NCI-H1417 treated with DMSO at 0.1 percent for 48 hours (cell line): ENCODE results near the gene ARPC1A.
"Not testable (repeated sequence)": the region's sequence is repeated elsewhere in the genome, so short reads cannot be mapped to it uniquely, and the experiment has no call there.

Source experiments
- DNase-seq: peaks from one replicate; lab custom pipeline; 2025; lab: John Stamatoyannopoulos, UW

The ARPC1A gene

DNA sequence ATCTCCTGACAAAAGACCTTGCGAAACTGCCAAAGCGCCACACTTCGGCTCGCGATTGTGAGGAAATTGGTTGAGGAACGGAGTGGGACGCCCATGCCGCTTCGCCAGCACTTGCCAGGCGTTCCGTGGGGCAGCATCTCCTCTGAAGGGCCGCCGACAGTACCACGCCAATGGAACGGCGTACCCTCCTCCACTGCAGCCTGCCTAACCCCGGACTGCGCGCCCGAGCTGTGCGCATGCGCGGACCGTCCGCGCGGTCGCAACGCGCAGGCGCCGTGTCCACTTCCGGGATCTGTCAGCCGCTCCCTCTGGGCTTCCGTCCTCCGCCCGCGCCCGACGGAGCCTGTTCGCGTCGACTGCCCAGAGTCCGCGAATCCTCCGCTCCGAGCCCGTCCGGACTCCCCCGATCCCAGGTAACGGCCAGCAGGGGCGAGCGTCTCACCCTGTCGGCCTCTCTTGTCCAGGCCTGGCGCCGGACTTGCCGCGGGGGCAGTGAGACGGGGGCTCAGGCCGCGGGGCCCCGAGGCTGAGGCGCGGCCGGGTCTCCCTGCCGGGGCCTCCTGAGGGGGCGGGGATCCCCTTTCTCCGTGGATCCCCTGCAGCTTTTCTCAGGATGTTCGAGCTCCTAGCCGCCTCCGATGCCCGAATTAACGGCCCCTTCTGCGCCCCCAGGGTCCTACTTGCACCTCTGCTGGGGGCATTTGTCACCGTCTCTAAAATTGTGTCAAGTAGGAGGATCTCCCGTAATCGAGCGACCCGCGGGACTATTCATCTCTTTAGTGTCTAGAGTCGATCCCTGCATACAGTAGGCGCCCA, at the start of gene ARPC1A:
ARPC1A (plus strand) TSS at position 307 of the 816 bp plus-strand sequence. CDS start 7,456 bp downstream, outside the sequence.
- DNase-seq: peak; percentile 38

DNA sequence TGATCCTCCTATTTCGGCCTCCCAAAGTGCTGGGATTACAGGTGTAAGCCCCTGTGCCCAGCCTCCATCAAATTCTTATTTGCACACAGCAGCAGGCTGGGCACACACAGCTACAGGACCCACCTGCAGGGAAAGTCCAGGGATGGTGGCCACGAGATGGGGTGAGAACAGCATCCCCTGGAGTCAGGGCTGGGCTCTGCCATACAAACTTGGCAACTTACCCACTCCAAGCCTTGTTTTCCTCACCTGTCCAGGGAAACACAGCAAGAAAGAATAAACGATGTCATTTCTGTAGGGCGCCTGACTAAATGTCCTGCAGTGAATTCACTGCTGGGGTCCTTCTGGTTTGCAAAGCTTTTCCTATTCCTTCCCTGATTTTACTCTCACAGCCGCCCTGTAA, 47.5 kb upstream of the ARPC1A start:
- DNase-seq: no peak

DNA sequence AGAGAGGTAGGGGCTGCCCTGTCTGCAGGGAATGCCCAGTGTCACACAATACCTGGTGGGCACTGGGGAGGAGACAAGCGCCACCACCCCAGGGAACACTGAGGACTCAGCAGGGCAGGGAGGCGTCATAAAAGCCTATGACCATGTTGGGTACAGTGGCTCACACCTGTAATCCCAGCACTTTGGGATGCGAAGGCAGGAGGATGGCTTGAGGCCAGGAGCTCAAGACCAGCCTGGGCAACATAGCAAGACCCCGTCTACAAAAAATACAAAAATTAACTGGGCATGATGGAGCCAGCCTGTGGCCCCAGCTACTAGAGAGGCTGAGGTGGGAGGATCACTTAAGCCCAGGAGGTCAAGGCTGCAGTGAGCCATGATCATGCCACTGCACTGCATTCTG, 41.5 kb upstream of the ARPC1A start:
- not testable (repeated sequence) for DNase-seq

DNA sequence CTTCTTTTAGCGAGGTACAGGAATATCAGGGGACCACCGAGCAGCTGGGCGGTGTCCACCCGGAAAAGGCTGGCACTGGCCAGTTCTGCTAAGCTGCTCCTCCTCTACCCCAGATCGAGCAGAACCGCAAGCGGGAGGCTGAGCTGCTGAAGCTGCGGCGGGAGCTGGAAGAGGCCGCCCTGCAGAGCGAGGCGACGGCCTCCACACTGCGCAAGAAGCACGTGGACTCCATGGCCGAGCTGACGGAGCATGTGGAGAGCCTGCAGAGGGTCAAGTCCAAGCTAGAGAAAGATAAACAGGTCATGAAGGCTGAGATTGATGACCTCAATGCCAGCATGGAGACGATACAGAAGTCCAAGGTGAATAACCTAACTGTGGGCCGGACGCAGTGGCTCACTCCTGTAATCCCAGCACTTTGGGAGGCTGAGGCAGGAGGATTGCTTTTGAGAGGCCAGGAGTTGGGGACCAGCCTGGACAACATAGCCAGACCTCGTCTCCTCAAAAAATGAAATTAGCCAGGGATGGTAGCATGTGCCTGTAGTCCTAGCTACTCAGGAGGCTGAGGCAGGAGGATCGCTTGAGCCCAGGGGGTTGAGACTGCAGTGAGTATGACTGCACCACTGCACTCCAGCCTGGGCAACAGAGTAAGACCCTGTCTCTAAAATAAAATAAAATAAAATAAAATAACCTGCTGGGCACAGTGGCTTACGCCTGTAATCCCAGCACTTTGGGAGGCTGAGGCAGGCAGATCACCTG, 37.7 kb upstream of the ARPC1A start:
- no peak for DNase-seq

DNA sequence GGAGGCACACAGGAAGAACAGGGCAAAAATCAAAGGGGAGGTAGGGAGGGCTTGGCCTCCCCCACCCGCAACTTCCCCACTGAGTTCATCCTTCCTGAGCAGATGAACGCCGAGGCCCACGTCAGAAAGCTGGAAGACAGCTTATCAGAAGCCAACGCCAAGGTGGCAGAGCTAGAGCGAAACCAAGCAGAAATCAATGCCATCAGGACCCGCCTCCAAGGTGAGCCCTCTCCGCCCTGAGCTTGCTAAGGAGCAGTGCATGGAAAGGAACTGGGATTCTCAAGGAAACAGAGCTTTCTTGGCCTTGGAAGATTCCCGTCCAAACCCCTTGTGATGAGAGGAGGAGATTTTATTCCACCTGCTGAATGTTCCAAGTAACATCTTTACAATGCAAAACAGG, 36.5 kb upstream of the ARPC1A start:
- DNase-seq: no peak

DNA sequence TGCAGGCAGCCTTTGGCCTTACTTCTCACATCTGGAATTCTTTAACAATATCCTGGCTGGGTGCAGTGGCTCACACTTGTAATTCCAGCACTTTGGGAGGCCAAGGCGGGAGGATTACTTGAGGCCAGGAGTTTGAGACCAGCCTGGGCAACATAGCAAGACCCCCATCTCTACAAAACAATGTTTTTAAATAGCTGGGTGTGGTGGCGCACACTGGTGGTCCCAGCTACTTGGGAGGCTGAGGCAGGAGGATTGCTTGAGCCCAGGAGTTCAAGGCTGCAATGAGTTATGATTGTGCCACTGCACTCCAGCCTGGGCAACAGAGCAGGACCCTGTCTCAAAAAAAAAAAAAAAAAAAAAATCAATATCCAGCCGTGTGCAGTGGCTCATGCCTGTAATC, 35.5 kb upstream of the ARPC1A start:
- not testable (repeated sequence) for DNase-seq

DNA sequence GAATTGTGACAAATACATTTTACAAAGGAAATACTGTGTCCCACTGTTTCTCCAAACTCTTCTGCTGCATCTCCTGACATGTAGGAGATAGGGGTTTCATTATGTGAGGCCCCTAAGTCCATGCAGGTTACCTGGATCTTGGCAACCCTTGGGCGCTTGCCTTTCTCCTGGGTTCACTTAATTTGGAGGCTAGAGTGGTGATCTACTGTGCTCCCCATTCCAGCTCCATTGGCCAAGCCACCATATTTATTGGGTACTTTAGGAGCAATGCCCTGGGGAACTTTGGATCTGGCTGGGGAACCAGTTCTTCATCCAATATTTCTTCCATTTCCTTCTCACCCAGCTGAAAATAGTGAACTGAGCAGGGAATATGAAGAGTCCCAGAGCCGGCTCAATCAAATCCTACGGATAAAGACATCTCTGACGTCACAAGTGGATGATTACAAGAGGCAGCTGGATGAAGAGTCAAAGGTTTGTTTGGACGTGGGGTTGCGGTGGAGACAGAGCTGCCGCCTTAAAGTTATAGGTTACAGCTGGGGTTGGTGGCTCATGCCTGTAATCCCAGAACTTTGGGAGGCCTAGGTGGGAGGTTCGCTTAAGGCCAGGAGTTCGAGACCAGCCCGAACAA, 34.6 kb upstream of the ARPC1A start:
- no peak for DNase-seq

DNA sequence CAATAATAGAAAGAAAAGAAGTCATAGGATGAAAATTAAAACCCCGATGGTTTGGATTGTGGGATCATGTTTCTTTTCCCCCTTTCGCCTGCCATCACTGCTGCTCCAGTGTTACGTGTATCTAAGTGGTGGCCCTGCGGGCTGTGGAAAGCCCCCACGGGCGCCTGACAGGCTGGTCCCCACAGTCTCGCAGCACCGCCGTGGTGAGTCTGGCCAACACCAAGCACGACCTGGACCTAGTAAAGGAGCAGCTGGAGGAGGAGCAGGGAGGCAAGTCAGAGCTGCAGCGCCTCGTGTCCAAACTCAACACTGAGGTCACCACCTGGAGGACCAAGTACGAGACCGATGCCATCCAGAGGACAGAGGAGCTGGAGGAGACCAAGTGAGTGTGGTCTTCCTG, 33.6 kb upstream of the ARPC1A start:
- no peak for DNase-seq

DNA sequence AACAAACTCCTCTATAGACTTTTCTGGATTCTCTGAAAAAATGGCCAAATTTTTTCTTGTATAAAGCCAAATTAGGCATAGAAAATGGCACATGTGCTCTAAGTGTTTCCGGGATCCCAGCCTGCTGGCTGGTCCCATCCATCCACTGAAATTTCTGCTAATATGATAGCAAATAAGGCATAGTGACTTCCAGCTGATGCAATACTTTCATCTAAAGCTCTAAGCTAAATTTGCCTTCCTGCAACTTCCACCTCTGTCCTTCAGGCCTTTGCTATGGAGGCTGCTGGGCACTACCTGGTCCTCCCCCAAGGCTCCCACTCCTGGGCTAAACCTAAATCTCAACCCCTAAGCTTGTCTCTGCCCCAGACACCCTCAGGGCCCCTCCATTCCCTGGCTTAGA, 32.5 kb upstream of the ARPC1A start:
- DNase-seq: no peak

DNA sequence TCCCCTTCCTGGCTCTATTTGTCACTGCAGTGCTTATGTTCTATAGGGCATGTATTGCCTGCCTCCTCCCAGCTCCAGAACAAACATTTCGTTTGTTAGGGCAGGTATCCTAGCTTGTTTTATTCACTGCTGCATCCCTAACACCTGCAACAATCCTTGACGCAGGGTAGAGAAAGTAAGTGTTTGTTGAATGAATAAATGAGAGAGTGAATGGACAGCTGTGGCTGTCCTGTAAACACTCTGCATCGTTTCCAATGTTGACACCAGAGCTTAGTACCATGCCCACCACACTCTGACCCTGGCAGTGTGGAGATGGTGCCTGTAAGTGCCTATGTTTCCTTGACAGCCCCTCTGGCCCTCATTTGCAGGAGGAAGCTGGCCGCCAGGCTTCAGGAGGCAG, 32.0 kb upstream of the ARPC1A start:
- DNase-seq: no peak

DNA sequence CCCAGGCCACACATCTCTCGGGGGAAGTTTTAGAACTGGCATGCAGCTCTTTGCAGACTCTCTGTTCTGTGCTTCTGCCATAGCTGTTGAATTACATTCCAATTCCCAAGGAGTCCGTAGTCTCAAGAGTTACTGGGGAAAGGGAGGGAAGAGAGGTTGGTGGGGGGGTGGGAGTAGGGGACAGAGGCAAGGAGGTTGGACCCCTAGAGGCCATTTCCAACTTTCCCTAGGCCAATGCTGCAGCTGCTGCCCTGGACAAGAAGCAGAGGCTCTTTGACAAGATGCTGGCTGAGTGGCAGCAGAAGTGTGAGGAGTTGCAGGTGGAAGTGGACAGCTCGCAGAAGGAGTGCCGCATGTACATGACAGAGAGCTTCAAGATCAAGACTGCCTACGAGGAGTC, 29.2 kb upstream of the ARPC1A start:
- no peak for DNase-seq

DNA sequence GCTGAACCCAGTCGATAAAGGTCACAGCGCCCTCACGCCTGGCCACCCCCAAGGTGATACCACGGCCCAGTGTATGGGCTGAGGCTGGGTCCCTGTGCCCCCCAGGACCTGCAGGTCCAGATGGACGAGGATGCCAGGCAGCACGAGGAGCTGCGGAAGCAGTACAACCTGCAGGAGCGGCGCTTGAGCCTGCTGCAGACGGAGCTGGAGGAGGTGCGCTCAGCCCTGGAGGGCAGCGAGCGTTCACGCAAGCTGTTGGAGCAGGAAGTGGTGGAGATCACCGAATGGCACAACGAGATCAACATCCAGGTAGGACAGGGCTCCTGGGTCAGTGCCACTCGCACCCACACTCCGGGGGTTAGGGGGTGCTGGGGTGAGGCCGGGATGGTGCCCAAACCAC, 24.2 kb upstream of the ARPC1A start:
- no peak for DNase-seq

DNA sequence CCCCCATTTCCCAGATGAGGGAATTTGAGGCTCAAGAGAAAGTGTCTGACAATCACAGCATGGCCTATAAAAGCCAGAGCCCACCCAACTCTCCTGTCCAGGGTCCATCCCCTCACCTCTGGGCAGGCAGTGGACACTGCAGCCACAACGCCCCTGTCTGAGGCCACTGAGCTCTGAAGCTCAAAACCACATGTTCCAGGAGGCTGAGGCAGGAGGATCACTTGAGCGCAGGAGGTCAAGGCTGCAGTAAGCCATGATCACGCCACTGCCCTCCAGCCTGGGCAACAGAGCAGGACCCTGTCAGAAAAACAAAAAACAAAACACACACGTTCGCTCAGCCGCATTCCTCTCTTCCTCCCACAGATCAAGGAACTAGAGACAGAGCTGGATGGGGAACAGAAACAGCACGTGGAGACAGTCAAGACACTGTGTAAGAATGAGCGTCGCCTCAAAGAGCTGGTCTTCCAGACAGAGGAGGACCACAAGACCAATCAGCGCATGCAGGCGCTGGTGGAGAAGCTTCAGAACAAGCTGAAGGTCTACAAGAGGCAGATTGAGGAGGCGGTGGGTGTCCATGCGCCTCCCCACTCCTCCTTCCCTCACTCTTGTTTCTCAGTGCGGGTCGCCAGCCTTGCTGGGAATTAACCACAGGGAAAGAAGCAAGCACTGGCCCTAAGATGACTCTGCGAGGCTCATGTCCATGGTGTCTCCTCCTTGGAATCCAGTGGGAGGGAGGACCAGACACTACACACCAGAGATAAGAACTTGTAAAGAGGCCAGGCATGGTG, 20.0 kb upstream of the ARPC1A start:
- DNase-seq: no peak

DNA sequence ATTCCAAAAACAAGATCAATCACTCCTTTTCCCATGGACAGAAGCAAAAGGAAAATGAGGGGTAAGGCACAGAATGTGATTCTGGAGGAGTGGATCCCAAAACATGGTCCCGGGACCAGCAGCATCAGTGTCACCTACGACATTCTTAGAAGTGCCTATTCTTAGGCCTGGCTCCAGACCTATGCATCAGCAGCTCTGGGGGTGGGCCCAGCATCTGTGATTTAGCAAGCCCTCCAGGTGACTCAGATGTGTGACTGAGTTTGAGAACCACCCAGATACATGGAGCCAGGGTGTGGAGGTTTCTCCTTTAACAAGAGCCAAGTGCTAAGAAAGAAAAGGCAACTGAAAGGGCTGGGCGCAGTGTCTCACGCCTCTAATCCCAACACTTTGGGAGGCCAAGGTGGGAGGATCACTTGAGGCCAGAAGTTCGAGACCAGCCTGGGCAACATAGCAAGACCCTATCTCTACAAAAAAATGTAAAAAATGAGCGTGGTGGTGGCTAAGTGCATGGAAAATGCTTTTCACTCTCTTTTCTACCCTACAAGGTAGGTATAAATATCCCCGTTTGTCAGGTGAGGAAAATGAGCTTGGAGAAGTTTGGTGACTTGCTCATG, 17.1 kb upstream of the ARPC1A start:
- DNase-seq: no peak

DNA sequence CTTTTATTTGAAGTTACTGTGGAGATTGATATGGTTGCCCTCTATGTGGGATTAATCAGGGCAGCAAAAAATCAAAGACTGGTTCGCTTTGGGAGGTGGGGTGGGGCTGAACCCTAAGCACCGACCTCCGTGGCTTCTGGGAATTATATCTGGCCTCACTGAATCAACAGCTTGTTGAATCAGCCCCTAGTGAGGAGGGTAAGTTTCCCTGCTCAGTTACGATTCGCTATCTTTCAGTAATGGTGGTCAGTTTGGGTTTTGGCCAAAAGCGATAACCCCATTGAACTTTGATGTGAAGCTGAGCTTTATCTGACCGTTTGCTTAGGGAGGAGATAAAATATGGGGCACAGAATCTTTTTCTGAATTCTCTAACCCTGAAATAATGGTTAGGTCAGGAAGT, 16.6 kb upstream of the ARPC1A start:
- no peak for DNase-seq

DNA sequence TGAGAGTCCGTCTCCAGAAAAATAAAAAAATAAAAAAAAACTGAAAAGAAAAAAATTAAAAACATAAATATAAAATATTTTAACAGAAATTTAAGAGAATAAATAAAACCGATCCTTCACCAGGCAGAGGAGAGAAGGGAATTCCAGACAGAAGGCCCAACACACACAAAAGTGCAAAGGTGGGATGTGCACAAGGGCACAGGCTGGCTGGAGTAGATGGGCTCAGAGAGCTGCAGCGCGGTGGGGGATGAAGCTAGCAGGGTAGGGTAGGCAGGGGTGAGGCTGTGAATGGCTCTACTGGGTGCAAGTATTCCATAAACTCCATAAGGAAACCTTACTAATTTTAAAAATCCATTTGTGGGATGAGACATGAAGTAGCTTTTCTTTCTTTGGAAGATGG, 15.7 kb upstream of the ARPC1A start:
- DNase-seq: no peak

DNA sequence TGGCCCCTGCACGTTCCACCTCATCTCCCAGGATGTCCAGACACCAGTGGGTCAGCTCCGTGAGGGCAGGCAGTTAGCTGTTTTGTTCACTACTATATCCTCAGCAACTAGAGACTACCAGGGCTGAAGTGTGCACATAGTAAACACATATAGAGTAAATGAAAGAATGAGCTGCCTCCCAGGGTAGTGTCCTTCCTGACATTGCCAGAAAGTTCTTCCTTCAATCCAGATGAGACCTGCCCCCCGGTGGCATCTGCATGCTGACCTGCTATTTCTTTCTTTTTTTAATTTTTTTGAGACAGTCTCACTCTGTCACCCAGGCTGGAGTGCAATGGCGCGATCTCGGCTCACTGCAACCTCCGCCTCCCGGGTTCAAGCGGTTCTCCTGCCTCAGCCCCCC, 14.0 kb upstream of the ARPC1A start:
- DNase-seq: no peak

DNA sequence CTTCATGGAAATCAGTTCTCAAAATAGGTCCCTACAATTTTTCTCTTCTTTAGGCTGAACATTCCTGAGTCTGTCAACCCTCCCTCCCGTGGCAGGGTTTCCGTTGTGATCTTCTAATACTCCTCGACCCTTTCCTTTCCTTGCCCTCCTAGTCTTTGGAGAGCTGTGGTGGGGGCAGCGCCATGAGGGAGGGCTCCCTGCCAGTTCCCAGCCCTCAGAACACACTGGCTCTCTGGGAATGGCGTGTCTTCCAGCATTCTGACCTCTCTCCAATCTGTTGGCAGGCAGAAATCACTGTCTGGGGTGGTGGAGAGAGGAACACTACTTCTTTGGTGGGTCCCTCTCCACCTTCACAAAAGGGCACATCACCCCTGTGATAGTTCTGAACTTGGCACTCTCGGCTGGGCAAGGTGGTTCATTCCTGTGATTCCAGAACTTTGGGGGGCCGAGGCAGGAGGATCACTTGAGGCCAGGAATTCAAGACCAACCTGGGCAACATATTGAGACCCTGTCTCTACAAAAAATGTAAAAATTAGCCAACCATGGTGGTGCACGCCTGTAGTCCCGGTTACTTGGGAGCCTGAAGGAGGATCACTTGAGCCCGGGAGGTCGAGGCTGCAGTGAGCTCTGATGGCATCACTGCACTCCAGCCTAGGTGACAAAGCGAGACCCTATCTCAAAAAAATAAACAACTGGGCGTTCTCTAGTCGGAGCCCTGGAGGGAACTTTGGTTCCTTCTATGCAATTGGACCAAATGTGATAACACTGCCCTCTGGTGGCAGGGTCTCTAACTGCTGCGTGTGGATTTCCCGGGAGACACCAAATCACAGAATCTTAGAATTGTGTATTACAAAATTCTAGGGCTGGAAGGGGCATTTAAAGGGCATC, 13.1 kb upstream of the ARPC1A start:
- DNase-seq: no peak

DNA sequence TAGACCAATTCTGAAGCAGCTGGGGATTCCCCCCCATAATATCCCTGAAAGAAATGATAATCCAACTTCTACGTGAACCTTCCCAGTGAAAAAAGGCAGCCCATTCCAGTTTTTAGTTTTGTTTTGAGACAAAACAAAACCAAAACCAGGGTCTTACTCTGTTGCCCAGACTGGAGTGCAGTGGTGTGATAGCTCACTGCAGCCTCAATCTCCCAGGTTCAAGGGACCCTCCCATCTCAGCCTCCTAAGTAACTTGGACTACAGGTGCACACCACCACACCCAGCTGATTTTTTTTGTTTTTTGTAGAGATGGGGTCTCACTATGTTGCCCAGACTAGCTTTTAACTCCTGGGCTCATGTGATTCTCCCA, 12.5 kb upstream of the ARPC1A start:
- no peak for DNase-seq

DNA sequence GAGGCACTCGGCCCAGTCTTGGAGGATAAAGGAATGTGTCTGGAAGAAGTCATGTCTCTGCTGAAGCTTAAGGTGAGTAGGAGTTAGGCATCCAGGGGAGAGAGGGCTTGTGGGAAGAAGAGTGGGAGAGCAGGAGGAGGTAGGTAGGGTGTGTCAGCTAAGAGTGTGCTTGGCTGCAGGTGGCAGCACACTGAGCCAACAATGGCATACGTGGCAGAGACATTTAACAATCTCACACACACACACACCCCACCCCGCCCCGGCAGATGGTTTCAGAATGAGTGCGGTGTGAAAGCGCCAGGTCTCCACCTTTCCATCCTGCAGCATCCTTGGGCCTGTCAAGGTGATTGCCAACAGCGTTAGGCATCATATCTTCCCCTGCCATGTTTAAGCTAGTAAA, 11.2 kb upstream of the ARPC1A start:
- DNase-seq: no peak

DNA sequence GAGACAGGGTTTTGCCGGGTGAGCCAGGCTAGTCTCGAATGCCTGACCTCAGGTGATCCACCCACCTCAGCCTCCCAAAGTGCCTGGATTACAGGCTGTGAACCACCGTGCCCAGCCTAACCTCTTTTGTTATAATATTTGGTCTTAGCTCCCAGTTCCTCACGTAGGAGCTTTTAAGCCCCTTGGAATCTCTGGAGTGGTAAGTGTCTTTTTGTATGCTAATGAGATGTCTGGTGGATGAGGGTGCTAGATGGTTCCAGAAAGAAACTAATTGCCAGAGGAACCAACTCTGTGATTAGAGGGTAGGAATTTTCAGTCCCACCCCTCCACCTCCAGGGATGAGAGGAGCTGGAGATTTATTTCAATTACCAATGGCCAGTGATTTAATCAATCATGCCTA, 5.3 kb upstream of the ARPC1A start:
- no peak for DNase-seq
